Measurements from ENCODE around the gene ST8SIA3. TPM values are rescaled to one million over a fixed set of nuclear protein-coding genes. Genes with fewer than 3 reads are reported as not detected.

Gene ST8SIA3
- total and polyA plus RNA-seq, 2 donors (not counting 3 experiments of a cell fraction or from before 2014, with no cell fraction given) = not detected

DNA sequence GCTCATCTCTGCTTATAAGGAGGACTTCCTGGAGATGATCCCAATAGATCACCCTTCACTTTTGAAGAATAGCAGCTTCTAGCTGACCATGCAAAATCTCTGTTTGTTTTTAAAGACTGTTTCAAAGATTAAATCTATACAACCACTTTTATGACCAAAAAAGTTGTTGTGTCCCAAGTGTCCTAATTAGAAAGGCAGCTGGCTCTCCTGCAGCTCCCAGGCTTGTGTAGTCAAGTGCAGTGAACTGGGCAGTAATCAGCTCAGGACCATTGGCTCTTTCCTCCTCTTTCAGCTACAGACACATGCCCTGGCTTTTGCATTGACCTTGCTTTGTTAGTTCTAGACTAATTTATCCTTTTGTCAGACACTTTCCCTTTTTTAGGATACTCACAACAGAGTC, 10.4 kb downstream of the ST8SIA3 start:
- no peak overlapping the region for H3K4me3 ChIP-seq (replicated peaks in 1 of 3; ENCODE audit: insufficient read depth in 1 of 3, low read depth in 1 of 3, low read length in 3 of 3)
- no peak overlapping the region for H3K4me2 ChIP-seq (ENCODE audit: insufficient read depth, low read length)
- no peaks in the 10 kb centered on the region for H3K4me1 ChIP-seq (ENCODE audit: control insufficient read depth, extremely low read depth, insufficient read depth, low read length)
- ChIA-PET CTCF (no interaction called here), POLR2A (no interaction called here)
- dilution Hi-C loops (cut with MboI; ENCODE audit: extremely low pct_ligation_motif_present, low sequenced_read_pairs) = no loop called here
- no peak overlapping the region for H3K9ac ChIP-seq (replicated peaks; ENCODE audit: extremely low read depth, insufficient read depth, low read length)
- BruUV-seq (replicated peaks) = no TSS peak
- H3K79me2 ChIP-seq (ENCODE audit: control insufficient read depth, insufficient read depth, low read length) = no peaks in the 10 kb centered on the region
- no peak overlapping the region for H3K27ac ChIP-seq (ENCODE audit: insufficient read depth, low read depth, low read length)
- H3K9me1 ChIP-seq (replicated peaks; ENCODE audit: control insufficient read depth, extremely low read depth, insufficient read depth, low read length) = no peaks in the 10 kb centered on the region
- FAIRE-seq (no peak), DNase-seq (ENCODE audit: low read depth, low spot score) (no peak)
- TF ChIP-seq CTCF (IDR thresholded peaks at IDR 0.05; ENCODE audit: extremely low read depth in 1 of 2, insufficient read depth in 1 of 2, low read depth in 1 of 2, low read length in 2 of 2) (no peak), EZH2 (IDR thresholded peaks at IDR 0.05; ENCODE audit: borderline replicate concordance, low read depth, low read length, severe bottlenecking) (no peak), POLR2AphosphoS5 (IDR thresholded peaks at IDR 0.05; ENCODE audit: insufficient read depth, low read depth, low read length) (no peak), FOS (IDR thresholded peaks at IDR 0.05; ENCODE audit: borderline replicate concordance, insufficient read depth, low read length) (no peak), GATA2 (IDR thresholded peaks at IDR 0.05; ENCODE audit: insufficient read depth, insufficient read length, low read depth, low read length) (no peak), JUN (IDR thresholded peaks at IDR 0.05; ENCODE audit: borderline replicate concordance, insufficient read depth, insufficient read length, low read depth) (no peak), MAX (IDR thresholded peaks at IDR 0.05; ENCODE audit: insufficient read depth, insufficient read length) (no peak), POLR2A (IDR thresholded peaks at IDR 0.05; ENCODE audit: low read depth, low read length) (no peak), MYC (IDR thresholded peaks at IDR 0.05; ENCODE audit: low read depth, low read length) (no peak)
- no peaks in the 10 kb centered on the region for H4K20me1 ChIP-seq (replicated peaks; ENCODE audit: control insufficient read depth, extremely low read depth, insufficient read depth, low read length)
- intact Hi-C loops (cut with micrococcal nuclease) = no loop called here
- no peaks in the 10 kb centered on the region for H3K9me3 ChIP-seq (replicated peaks; ENCODE audit: control insufficient read depth, insufficient read depth, low read length)
- no peak overlapping the region for H2AFZ ChIP-seq (ENCODE audit: low read depth, low read length)
- no peaks in the 10 kb centered on the region for H3K36me3 ChIP-seq (ENCODE audit: control insufficient read depth in 2 of 2, extremely low read depth in 1 of 2, insufficient read depth in 2 of 2, low read length in 2 of 2)
- H3K27me3 ChIP-seq (ENCODE audit: control insufficient read depth in 2 of 2, insufficient read depth in 2 of 2, low read length in 2 of 2) = no peaks in the 10 kb centered on the region
